NAMALWA (cell line): ENCODE results near the gene SFI1.
"Not testable (repeated sequence)": the region's sequence is repeated elsewhere in the genome, so short reads cannot be mapped to it uniquely, and the experiment has no call there.

Experiments
- DNase-seq: peaks from one replicate; pipeline ENCODE4 v3.0.0-alpha.2; 2015; ENCODE audit warnings: low spot score

The SFI1 gene

GRCh38 chr22:31491218-31491962 is 4.9 kb upstream of the SFI1 start:
- DNase-seq = no peak

DNA sequence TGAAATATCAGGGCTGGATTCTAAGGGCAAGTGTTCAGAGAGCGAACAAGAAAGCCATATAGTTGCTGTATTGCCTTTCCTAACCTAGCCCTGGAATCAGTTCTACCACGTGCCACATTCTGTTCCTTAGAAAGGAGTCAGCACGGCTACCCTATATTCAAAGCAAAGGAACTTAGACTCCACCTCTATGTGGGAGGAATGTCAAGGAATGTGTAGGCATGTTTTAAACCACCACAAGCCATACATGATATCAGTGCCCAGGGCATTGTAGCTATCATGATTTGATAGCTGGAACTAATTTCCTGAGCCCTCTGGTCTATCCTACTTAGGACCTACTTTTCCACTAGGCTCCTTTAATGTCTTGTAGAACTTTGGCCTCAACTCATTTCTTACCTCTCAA is 4.2 kb upstream of the SFI1 start:
- DNase-seq = no peak

GRCh38 chr22:31493355-31493754 is 3.0 kb upstream of the SFI1 start:
- not testable (repeated sequence) for DNase-seq

GRCh38 chr22:31495343-31495742 is 993 bp upstream of the SFI1 start:
- no peak for DNase-seq

- peak; percentile 53 for DNase-seq
Measured at GRCh38 chr22:31496735-31497146, 405 bp downstream of the SFI1 start.

- DNase-seq = peak; percentile 35
Measured at GRCh38 chr22:31497148-31497938, 1.0 kb downstream of the SFI1 start.

GRCh38 chr22:31501738-31502137 is 5.4 kb downstream of the SFI1 start:
- no peak for DNase-seq

- DNase-seq = no peak
Measured at GRCh38 chr22:31503211-31503964, 7.1 kb downstream of the SFI1 start.

DNA sequence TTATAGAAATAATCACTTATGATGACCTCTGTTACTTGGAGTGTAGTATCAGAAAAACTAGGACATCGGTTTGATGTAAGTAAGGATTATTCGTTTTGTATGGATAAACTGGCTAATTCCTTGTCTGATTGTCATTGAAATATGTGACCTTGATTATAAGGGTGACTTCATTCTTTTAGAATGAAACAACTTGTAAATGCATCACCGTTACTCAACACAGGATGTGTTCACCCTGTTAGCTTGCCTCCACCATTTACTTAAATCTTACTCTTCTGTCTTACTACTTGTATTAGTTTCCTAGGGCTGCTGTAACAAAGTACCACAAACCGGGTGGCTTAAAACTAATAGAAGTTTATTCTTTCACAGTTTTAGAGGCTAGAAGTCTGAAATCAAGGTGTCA is 7.9 kb downstream of the SFI1 start:
- no peak for DNase-seq

- DNase-seq = not testable (repeated sequence)
Measured at GRCh38 chr22:31507517-31507916, 11.2 kb downstream of the SFI1 start.

DNA sequence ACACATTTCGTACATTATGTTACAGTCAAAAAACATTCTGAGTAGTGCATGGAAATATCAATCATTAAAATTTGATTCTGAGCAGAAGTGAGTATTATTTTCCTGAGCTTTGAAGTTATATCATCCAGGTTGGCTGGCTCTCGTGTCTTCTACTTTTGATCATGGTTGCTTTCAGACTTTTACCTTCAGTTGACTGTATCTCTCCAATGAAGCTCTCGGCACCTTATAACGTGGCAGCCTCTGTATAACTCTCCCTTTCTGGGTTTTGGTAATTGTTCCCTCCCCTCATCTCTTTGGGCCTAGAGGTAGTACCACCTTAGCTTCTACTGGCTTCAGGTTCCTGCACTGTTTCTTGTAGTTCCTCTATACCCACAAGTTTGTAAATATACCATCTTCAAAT is 12.2 kb downstream of the SFI1 start:
- no peak for DNase-seq

- DNase-seq = no peak
Measured at GRCh38 chr22:31509061-31509762, 12.9 kb downstream of the SFI1 start.

GRCh38 chr22:31520051-31520450 is 23.7 kb downstream of the SFI1 start:
- DNase-seq = no peak

DNA sequence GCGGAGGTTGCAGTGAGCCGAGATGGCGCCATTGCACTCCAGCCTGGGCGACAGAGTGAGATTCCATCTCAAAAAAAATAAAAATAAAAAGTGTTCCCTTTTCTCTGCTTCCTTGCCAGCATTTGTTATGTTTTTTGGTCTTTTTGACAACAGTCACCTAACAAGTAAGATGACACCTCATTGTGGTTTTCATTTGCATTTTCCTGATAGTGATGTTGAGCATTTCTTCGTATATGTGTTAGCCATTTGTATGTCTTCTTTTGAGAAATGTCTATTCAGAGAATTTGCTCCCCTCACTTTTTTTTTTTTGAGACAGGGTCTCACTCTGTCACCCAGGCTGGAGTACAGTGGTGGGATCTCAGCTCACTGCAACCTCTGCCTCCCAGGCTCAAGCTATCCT is 27.8 kb downstream of the SFI1 start:
- not testable (repeated sequence) for DNase-seq

DNA sequence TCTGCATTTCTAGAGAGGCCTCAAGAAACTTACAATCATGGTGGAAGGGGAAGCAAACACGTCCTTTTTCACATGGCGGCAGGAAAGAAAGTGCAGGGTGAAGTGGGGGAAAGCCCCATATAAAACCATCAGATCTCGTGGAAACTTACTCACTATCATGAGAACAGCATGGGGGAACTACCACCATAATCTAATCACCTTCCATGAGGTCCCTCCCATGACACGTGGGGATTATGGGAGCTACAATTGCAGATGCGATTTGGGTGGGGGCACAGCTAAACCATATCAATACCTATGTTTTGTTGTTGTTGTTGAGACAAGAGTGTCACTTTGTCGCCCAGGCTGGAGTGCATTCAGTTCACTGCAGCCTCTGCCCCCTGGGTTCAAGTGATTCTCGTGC is 29.9 kb downstream of the SFI1 start:
- DNase-seq = no peak

- DNase-seq = no peak
Measured at GRCh38 chr22:31530823-31531195, 34.5 kb downstream of the SFI1 start.

- no peak for DNase-seq
Measured at GRCh38 chr22:31532060-31532459, 35.7 kb downstream of the SFI1 start.

DNA sequence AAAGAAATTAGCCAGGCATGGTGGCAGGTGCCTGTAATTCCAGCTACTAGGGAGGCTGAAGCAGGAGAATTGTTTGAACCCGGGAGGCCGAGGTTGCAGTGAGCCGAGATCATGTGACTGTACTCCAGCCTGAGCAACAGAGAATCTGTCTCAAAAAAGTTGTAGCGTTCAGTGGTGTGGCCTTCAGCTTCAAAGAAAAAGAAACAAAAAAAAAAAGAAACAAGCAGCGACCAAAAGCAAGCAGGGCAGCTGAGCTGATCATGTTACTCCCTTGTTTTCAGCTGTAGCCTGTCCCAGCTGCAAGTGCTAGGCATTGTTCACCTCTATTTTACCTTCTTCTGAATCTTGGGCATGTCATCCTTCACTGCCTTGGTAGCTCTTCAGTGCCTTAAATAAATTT is 37.0 kb downstream of the SFI1 start:
- DNase-seq = no peak

DNA sequence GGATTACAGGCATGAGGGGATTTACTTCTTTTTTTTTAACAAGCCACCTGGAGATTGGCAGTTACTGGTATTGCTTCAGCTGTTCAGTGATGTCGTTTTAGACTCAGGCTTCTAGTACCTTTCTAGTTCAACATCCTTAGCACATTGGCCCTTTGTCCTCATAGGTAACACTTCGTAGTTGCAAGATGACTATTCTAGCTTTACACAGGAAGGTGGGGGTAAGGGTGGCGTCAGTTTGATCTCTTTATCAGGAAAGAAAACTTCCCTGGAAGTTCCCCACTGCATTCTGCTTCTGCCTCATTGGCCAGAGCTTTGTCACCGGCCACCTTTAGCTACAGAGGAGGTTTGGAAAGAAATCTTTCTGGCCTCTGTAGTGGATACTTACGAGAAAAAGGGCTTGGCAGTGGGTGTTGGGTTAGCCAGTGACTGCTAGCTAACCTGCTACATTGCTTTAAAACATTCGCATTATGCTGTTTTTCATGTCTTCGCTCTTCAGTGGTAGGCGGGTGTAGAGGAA is 40.7 kb downstream of the SFI1 start:
- no peak for DNase-seq

- DNase-seq = no peak
Measured at GRCh38 chr22:31538815-31539214, 42.5 kb downstream of the SFI1 start.

DNA sequence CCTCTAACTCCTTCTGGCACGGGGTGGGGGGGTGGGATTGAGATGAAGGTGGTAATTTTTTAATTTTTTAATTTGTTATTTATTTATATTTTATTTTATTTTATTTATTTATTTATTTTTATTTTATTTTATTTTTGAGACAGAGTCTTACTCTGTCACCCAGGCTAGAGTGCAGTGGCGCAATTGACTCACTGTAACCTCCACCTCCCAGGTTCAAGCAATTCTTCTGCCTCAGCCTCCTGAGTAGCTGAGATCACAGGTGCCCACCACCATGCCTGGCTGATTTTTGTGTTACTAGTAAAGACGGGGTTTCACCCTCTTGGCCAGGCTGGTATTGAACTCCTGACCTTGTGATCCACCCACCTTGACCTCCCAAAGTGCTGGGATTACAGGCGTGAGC is 43.8 kb downstream of the SFI1 start:
- not testable (repeated sequence) for DNase-seq

DNA sequence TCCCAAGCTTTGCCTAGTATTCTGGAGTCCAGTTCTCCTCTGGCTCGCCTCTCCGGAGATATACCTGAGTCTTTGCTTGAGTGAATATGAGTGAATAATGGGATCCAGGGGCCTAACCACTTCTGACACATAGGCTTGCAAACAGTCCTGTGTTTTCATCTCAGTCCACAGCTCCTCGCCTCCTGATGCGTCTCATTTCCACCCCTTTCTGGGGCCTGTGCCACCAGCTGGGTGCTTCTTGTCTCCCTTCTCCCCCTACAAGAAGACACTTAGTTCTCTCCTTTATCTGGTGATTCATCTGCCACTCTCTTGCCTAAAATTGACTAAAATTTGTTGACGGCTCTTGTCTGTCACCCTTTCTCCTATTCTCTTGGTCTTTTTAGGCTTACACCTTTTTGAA is 44.6 kb downstream of the SFI1 start:
- DNase-seq = no peak
